WTC11 (cell line): ENCODE data around the gene IL20RA. TPM values are rescaled to one million over a fixed set of nuclear protein-coding genes. Genes with fewer than 3 reads are reported as not detected.

Experiments
- ATAC-seq: fragments of 200-7000 bp; cut with Tn5 transposase; 2 replicates; pipeline ENCODE4 v1.10.0; 2021; ENCODE audit warnings: mild to moderate bottlenecking, moderate library complexity
- CTCF ChIA-PET: fragments of 300-600 bp; sonication (Branson Sonifier 250); formaldehyde crosslinking; loops from one replicate; lab custom pipeline; 2021; ENCODE audit warnings: antibody characterized with exemption; lab: Charles Lee
- POLR2A ChIA-PET: fragments of 350-600 bp; sonication (Branson Sonifier 250); formaldehyde crosslinking; loops from one replicate; lab custom pipeline; 2021; ENCODE audit warnings: antibody characterized with exemption; lab: Charles Lee
- DNase-seq: peaks from one replicate; pipeline ENCODE4 v3.0.0; 2021; ENCODE audit warnings: low spot score
- H3K27ac Mint-ChIP-seq: 2 replicates; pipeline ENCODE4 v1.8.0; 2021; ENCODE audit warnings: mixed read lengths
- H3K27me3 Mint-ChIP-seq: 2 replicates; pipeline ENCODE4 v1.8.0; 2021; ENCODE audit warnings: low read depth, mild to moderate bottlenecking, moderate library complexity, mixed read lengths
- H3K36me3 Mint-ChIP-seq: 2 replicates; pipeline ENCODE4 v1.8.0; 2021; ENCODE audit warnings: mixed read lengths
- H3K4me1 Mint-ChIP-seq: 2 replicates; pipeline ENCODE4 v1.8.0; 2022; ENCODE audit warnings: mixed read lengths
- H3K4me3 Mint-ChIP-seq: 2 replicates; pipeline ENCODE4 v1.8.0; 2021; ENCODE audit warnings: mild to moderate bottlenecking, moderate library complexity, mixed read lengths
- H3K9me3 Mint-ChIP-seq: 2 replicates; pipeline ENCODE4 v1.8.0; 2021; ENCODE audit warnings: mixed read lengths
- CREB1 ChIP-seq: sonication (generic); formaldehyde crosslinking; IDR thresholded peaks from 2 replicates; pipeline ENCODE4 v1.8.0; 2023; ENCODE audit warnings: mild to moderate bottlenecking, missing genetic modification reagents
- ESRRA ChIP-seq: sonication (generic); formaldehyde crosslinking; IDR thresholded peaks from 2 replicates; pipeline ENCODE4 v1.8.1; 2022; ENCODE audit warnings: mild to moderate bottlenecking, missing genetic modification reagents, borderline replicate concordance
- ETV6 ChIP-seq: sonication (generic); formaldehyde crosslinking; IDR thresholded peaks from 2 replicates; pipeline ENCODE4 v1.8.1; 2022; ENCODE audit warnings: mild to moderate bottlenecking, missing genetic modification reagents
- FOXK1 ChIP-seq: sonication (generic); formaldehyde crosslinking; IDR thresholded peaks from 2 replicates; pipeline ENCODE4 v1.8.0; 2022; ENCODE audit warnings: mild to moderate bottlenecking, moderate library complexity, missing genetic modification reagents
- GRHL2 ChIP-seq: fragments of 250-450 bp; sonication (Bioruptor Pico); IDR thresholded peaks from 2 replicates; pipeline ENCODE4 v1.8.0; 2022; ENCODE audit warnings: mild to moderate bottlenecking, moderate library complexity; ENCODE audit not compliant: insufficient replicate concordance, severe bottlenecking
- IRF2 ChIP-seq: sonication (generic); formaldehyde crosslinking; IDR thresholded peaks from 2 replicates; pipeline ENCODE4 v1.8.0; 2022; ENCODE audit warnings: low read depth, missing genetic modification reagents, borderline replicate concordance
- MYBL2 ChIP-seq: sonication (generic); formaldehyde crosslinking; IDR thresholded peaks from 2 replicates; pipeline ENCODE4 v1.8.1; 2023; ENCODE audit warnings: mild to moderate bottlenecking, moderate library complexity, missing genetic modification reagents
- TEAD1 ChIP-seq: sonication (generic); formaldehyde crosslinking; IDR thresholded peaks from 2 replicates; pipeline ENCODE4 v1.8.0; 2022; ENCODE audit warnings: mild to moderate bottlenecking, missing genetic modification reagents
- ZNF232 ChIP-seq: sonication (generic); formaldehyde crosslinking; IDR thresholded peaks from 2 replicates; pipeline ENCODE4 v1.8.0; 2022; ENCODE audit warnings: mild to moderate bottlenecking, missing genetic modification reagents
- ZNF671 ChIP-seq: fragments of 250-450 bp; sonication (Bioruptor Pico); IDR thresholded peaks from 2 replicates; pipeline ENCODE4 v1.8.0; 2021; ENCODE audit warnings: mild to moderate bottlenecking
- total RNA-seq: library from RNA; stranded (reverse); gene quantifications from 3 replicates; pipeline ENCODE4 v1.2.3, GENCODE V29; 2021
- TF ChIP-seq, protein P1 (sequence below): sonication (generic); formaldehyde crosslinking; IDR thresholded peaks from 2 replicates; pipeline ENCODE4 v1.8.1; 2023; ENCODE audit warnings: mild to moderate bottlenecking, missing genetic modification reagents, borderline replicate concordance
- TF ChIP-seq, protein P2 (sequence below): sonication (generic); formaldehyde crosslinking; IDR thresholded peaks from 2 replicates; pipeline ENCODE4 v1.8.1; 2023; ENCODE audit warnings: mild to moderate bottlenecking, moderate library complexity, missing genetic modification reagents
- TF ChIP-seq, protein P3 (sequence below): fragments of 250-450 bp; sonication (Bioruptor Pico); IDR thresholded peaks from 2 replicates; pipeline ENCODE4 v1.9.0; 2021; ENCODE audit warnings: mild to moderate bottlenecking
- TF ChIP-seq, protein P4 (sequence below): fragments of 250-450 bp; sonication (Bioruptor Pico); IDR thresholded peaks from 2 replicates; pipeline ENCODE4 v1.9.0; 2021; ENCODE audit warnings: mild to moderate bottlenecking
- TF ChIP-seq, protein P5 (sequence below): sonication (generic); formaldehyde crosslinking; IDR thresholded peaks from 2 replicates; pipeline ENCODE4 v1.8.1; 2022; ENCODE audit warnings: low read depth, mild to moderate bottlenecking, moderate library complexity, missing genetic modification reagents, borderline replicate concordance
- TF ChIP-seq, protein P6 (sequence below): sonication (generic); formaldehyde crosslinking; IDR thresholded peaks from 2 replicates; pipeline ENCODE4 v1.8.0; 2023; ENCODE audit warnings: mild to moderate bottlenecking, missing genetic modification reagents
- TF ChIP-seq, protein P7 (sequence below): fragments of 250-450 bp; sonication (Bioruptor Pico); conservative IDR thresholded peaks from 2 replicates; pipeline ENCODE4 v1.9.0; 2021; ENCODE audit warnings: mild to moderate bottlenecking

Gene IL20RA
- total RNA-seq, 1 experiment from 2014 or later, result 1.3 TPM

DNA sequence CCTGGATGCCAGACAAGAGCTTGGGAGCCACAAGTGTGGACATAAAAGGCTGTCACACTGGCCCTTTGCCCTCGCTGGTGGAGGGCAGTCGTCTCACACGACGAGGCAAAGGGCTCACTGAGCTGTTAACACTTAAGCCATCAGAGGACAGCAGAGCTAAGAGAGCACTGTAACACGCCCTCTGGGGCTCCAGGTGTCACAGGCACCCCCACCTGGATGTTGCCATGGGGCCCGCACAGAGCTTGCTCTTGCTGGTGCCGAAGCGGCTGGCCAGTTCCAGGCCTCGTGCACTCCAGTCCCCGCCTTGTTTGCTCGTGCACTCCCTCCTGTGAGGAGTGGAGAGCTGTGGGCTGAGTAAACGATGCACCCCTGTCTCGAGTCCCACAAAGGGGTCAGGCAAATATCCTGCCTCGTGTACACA lies 85.3 kb downstream of the IL20RA start:
- ChIA-PET CTCF (interaction anchor here (0.8 to 3.5 kb wide), 13 partner anchors 9 to 315 kb away, joined by 3 to 16 read pairs (median 4); partner anchors contain the start of genes IL20RA, MAP3K5 and SLC35D3), POLR2A (interaction anchor here (1.0 kb wide), 1 partner anchor 54 kb away, joined by 3 read pairs; no protein-coding TSS in a partner anchor)
- H3K27ac Mint-ChIP-seq, result peak overlapping the region; percentile 87
- no peaks in the 10 kb centered on the region for H3K27me3 Mint-ChIP-seq
- no peaks in the 10 kb centered on the region for H3K9me3 Mint-ChIP-seq
- peaks cover 78% of the 10 kb centered on the region for H3K4me1 Mint-ChIP-seq
- H3K4me3 Mint-ChIP-seq, result no peak overlapping the region
- peak; percentile 51 for ATAC-seq
- peak; percentile 64 for DNase-seq
- no peaks in the 10 kb centered on the region for H3K36me3 Mint-ChIP-seq
- no peak for TF ChIP-seq ESRRA (CRISPR knock-in tag)
- TF ChIP-seq ETV6 (CRISPR knock-in tag), result no peak
- TF ChIP-seq IRF2, result no peak
- TF ChIP-seq, protein P1, sequence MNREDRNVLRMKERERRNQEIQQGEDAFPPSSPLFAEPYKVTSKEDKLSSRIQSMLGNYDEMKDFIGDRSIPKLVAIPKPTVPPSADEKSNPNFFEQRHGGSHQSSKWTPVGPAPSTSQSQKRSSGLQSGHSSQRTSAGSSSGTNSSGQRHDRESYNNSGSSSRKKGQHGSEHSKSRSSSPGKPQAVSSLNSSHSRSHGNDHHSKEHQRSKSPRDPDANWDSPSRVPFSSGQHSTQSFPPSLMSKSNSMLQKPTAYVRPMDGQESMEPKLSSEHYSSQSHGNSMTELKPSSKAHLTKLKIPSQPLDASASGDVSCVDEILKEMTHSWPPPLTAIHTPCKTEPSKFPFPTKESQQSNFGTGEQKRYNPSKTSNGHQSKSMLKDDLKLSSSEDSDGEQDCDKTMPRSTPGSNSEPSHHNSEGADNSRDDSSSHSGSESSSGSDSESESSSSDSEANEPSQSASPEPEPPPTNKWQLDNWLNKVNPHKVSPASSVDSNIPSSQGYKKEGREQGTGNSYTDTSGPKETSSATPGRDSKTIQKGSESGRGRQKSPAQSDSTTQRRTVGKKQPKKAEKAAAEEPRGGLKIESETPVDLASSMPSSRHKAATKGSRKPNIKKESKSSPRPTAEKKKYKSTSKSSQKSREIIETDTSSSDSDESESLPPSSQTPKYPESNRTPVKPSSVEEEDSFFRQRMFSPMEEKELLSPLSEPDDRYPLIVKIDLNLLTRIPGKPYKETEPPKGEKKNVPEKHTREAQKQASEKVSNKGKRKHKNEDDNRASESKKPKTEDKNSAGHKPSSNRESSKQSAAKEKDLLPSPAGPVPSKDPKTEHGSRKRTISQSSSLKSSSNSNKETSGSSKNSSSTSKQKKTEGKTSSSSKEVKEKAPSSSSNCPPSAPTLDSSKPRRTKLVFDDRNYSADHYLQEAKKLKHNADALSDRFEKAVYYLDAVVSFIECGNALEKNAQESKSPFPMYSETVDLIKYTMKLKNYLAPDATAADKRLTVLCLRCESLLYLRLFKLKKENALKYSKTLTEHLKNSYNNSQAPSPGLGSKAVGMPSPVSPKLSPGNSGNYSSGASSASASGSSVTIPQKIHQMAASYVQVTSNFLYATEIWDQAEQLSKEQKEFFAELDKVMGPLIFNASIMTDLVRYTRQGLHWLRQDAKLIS, result 0 out of 2 replicates have a peak, but pooled peaks have one; percentile 46
- 0 out of 2 replicates have a peak, but pooled peaks have one; percentile 25 for TF ChIP-seq ZNF232 (CRISPR knock-in tag)
- no peak for TF ChIP-seq ZNF671
- TF ChIP-seq, protein P2, sequence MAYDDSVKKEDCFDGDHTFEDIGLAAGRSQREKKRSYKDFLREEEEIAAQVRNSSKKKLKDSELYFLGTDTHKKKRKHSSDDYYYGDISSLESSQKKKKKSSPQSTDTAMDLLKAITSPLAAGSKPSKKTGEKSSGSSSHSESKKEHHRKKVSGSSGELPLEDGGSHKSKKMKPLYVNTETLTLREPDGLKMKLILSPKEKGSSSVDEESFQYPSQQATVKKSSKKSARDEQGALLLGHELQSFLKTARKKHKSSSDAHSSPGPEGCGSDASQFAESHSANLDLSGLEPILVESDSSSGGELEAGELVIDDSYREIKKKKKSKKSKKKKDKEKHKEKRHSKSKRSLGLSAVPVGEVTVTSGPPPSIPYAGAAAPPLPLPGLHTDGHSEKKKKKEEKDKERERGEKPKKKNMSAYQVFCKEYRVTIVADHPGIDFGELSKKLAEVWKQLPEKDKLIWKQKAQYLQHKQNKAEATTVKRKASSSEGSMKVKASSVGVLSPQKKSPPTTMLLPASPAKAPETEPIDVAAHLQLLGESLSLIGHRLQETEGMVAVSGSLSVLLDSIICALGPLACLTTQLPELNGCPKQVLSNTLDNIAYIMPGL (CRISPR knock-in tag), result 0 out of 2 replicates have a peak, but pooled peaks have one; percentile 23
- TF ChIP-seq, protein P3, sequence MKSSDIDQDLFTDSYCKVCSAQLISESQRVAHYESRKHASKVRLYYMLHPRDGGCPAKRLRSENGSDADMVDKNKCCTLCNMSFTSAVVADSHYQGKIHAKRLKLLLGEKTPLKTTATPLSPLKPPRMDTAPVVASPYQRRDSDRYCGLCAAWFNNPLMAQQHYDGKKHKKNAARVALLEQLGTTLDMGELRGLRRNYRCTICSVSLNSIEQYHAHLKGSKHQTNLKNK (CRISPR knock-in tag), result no peak
- TF ChIP-seq, protein P4, sequence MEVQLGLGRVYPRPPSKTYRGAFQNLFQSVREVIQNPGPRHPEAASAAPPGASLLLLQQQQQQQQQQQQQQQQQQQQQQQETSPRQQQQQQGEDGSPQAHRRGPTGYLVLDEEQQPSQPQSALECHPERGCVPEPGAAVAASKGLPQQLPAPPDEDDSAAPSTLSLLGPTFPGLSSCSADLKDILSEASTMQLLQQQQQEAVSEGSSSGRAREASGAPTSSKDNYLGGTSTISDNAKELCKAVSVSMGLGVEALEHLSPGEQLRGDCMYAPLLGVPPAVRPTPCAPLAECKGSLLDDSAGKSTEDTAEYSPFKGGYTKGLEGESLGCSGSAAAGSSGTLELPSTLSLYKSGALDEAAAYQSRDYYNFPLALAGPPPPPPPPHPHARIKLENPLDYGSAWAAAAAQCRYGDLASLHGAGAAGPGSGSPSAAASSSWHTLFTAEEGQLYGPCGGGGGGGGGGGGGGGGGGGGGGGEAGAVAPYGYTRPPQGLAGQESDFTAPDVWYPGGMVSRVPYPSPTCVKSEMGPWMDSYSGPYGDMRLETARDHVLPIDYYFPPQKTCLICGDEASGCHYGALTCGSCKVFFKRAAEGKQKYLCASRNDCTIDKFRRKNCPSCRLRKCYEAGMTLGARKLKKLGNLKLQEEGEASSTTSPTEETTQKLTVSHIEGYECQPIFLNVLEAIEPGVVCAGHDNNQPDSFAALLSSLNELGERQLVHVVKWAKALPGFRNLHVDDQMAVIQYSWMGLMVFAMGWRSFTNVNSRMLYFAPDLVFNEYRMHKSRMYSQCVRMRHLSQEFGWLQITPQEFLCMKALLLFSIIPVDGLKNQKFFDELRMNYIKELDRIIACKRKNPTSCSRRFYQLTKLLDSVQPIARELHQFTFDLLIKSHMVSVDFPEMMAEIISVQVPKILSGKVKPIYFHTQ (CRISPR knock-in tag), result no peak
- peak; percentile 69; the same call in 1 of the 2 replicates for TF ChIP-seq FOXK1 (CRISPR knock-in tag)
- TF ChIP-seq MYBL2 (CRISPR knock-in tag), result no peak
- TF ChIP-seq, protein P5, sequence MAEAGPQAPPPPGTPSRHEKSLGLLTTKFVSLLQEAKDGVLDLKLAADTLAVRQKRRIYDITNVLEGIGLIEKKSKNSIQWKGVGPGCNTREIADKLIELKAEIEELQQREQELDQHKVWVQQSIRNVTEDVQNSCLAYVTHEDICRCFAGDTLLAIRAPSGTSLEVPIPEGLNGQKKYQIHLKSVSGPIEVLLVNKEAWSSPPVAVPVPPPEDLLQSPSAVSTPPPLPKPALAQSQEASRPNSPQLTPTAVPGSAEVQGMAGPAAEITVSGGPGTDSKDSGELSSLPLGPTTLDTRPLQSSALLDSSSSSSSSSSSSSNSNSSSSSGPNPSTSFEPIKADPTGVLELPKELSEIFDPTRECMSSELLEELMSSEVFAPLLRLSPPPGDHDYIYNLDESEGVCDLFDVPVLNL (CRISPR knock-in tag), result no peak
- TF ChIP-seq GRHL2 (CRISPR knock-in tag), result no peak
- TF ChIP-seq CREB1 (CRISPR knock-in tag), result no peak
- TF ChIP-seq, protein P6, sequence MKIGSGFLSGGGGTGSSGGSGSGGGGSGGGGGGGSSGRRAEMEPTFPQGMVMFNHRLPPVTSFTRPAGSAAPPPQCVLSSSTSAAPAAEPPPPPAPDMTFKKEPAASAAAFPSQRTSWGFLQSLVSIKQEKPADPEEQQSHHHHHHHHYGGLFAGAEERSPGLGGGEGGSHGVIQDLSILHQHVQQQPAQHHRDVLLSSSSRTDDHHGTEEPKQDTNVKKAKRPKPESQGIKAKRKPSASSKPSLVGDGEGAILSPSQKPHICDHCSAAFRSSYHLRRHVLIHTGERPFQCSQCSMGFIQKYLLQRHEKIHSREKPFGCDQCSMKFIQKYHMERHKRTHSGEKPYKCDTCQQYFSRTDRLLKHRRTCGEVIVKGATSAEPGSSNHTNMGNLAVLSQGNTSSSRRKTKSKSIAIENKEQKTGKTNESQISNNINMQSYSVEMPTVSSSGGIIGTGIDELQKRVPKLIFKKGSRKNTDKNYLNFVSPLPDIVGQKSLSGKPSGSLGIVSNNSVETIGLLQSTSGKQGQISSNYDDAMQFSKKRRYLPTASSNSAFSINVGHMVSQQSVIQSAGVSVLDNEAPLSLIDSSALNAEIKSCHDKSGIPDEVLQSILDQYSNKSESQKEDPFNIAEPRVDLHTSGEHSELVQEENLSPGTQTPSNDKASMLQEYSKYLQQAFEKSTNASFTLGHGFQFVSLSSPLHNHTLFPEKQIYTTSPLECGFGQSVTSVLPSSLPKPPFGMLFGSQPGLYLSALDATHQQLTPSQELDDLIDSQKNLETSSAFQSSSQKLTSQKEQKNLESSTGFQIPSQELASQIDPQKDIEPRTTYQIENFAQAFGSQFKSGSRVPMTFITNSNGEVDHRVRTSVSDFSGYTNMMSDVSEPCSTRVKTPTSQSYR (CRISPR knock-in tag), result no peak
- 0 out of 2 replicates have a peak, but pooled peaks have one; percentile 21 for TF ChIP-seq TEAD1 (CRISPR knock-in tag)
- TF ChIP-seq, protein P7, sequence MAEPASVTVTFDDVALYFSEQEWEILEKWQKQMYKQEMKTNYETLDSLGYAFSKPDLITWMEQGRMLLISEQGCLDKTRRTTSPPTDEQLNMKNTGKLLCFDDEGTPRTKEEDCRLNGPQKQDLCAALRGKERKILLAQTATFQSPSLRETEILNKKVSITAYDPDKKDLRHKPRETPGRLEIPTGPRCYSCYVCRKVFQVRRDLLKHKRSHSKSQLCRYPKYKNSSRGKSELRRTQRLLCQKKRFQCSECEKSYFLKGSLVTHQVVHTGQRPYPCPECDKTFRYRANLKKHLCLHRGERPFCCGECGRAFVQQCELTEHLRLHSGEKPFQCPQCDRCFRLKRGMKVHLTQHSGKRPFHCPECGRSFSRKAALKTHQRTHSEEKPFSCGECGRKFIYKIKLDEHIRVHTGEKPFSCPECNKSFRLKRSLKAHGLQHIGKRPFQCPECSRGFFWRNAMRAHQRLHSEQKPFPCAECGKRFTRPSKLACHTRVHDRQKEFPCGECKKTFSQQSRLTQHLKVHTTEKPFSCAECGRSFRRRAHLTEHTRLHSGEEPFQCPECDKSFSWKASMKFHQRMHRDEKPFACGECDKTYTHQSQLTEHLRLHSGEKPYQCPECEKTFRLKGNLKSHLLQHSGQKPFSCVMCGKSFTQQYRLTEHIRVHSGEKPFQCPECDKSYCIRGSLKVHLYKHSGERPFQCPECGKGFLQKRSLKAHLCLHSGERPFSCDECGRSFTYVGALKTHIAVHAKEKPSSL (CRISPR knock-in tag), result no peak
